GM19240 (cell line): ENCODE measurements around the gene NEDD4L.
A peak's percentile ranks its signal among the peaks of the same experiment; 100 is the strongest.

ENCODE experiments used
- DNase-seq: peaks from one replicate; pipeline ENCODE4 v3.0.0; 2011; ENCODE audit warnings: low spot score; ENCODE audit not compliant: insufficient read length

NEDD4L gene

GRCh38 chr18:58091099-58091611 lies 47.1 kb downstream of the NEDD4L start:
- peak; percentile 18 for DNase-seq

GRCh38 chr18:58093311-58093803 lies 49.3 kb downstream of the NEDD4L start:
- DNase-seq: no peak

GRCh38 chr18:58095222-58095621 lies 51.2 kb downstream of the NEDD4L start:
- no peak for DNase-seq

- no peak for DNase-seq
Observed at GRCh38 chr18:58095655-58096054, 51.6 kb downstream of the NEDD4L start.

- no peak for DNase-seq
Observed at GRCh38 chr18:58096658-58097057, 52.6 kb downstream of the NEDD4L start.

- DNase-seq: no peak
Observed at GRCh38 chr18:58097121-58097906, 53.3 kb downstream of the NEDD4L start.

- no peak for DNase-seq
Observed at GRCh38 chr18:58097907-58098166, 53.8 kb downstream of the NEDD4L start.

- DNase-seq: no peak
Observed at GRCh38 chr18:58098706-58099105, 54.7 kb downstream of the NEDD4L start.

GRCh38 chr18:58100154-58100553 lies 56.1 kb downstream of the NEDD4L start:
- no peak for DNase-seq

GRCh38 chr18:58101291-58101794 lies 57.3 kb downstream of the NEDD4L start:
- no peak for DNase-seq

- no peak for DNase-seq
Observed at GRCh38 chr18:58102018-58102417, 58.0 kb downstream of the NEDD4L start.

GRCh38 chr18:58102875-58103274 lies 58.8 kb downstream of the NEDD4L start:
- no peak for DNase-seq

GRCh38 chr18:58103339-58103985 lies 59.4 kb downstream of the NEDD4L start:
- DNase-seq: no peak

GRCh38 chr18:58104096-58104495 lies 60.1 kb downstream of the NEDD4L start:
- no peak for DNase-seq

GRCh38 chr18:58105206-58105887 lies 61.3 kb downstream of the NEDD4L start:
- DNase-seq: no peak

- DNase-seq: no peak
Observed at GRCh38 chr18:58105888-58106260, 61.8 kb downstream of the NEDD4L start.

- no peak for DNase-seq
Observed at GRCh38 chr18:58106289-58107070, 62.5 kb downstream of the NEDD4L start.

GRCh38 chr18:58109256-58109655 lies 65.2 kb downstream of the NEDD4L start:
- no peak for DNase-seq

GRCh38 chr18:58110398-58110797 lies 66.4 kb downstream of the NEDD4L start:
- no peak for DNase-seq

GRCh38 chr18:58112174-58112573 lies 68.1 kb downstream of the NEDD4L start:
- DNase-seq: no peak

GRCh38 chr18:58113337-58113736 lies 69.3 kb downstream of the NEDD4L start:
- no peak for DNase-seq
